ACC112 (cell line): ENCODE data around the gene MAPK8IP3.

Experiments used
- H2AFZ ChIP-seq: fragments of 200-600 bp; sonication (generic); one replicate; pipeline ENCODE4 v1.6.0; 2017; ENCODE audit warnings: antibody characterized with exemption, low read length; ENCODE audit not compliant: unreplicated experiment
- H3K27ac ChIP-seq: fragments of 200-600 bp; sonication (generic); 2 replicates; pipeline ENCODE4 v1.5.1; 2014; ENCODE audit warnings: low read depth, mild to moderate bottlenecking, antibody characterized with exemption, low read length, moderate library complexity
- H3K27me3 ChIP-seq: fragments of 200-600 bp; sonication (generic); 2 replicates; pipeline ENCODE4 v1.6.1; 2014; ENCODE audit warnings: mild to moderate bottlenecking, antibody characterized with exemption, low read length, moderate library complexity, mixed read lengths; ENCODE audit not compliant: insufficient read depth
- H3K36me3 ChIP-seq: fragments of 200-600 bp; sonication (generic); 2 replicates; pipeline ENCODE4 v1.6.1; 2016; ENCODE audit warnings: mild to moderate bottlenecking, antibody characterized with exemption, low read length, moderate library complexity, mixed read lengths; ENCODE audit not compliant: insufficient read depth
- H3K4me1 ChIP-seq: fragments of 200-600 bp; sonication (generic); one replicate; pipeline ENCODE4 v1.6.1; 2016; ENCODE audit warnings: low read length, mixed read lengths; ENCODE audit not compliant: insufficient read depth, unreplicated experiment, control insufficient read depth
- H3K4me3 ChIP-seq: fragments of 200-600 bp; sonication (generic); 2 replicates; pipeline ENCODE4 v1.5.1; 2014; ENCODE audit warnings: mild to moderate bottlenecking, low read depth, low read length
- H3K79me2 ChIP-seq: fragments of 200-600 bp; sonication (generic); one replicate; pipeline ENCODE4 v1.6.0; 2016; ENCODE audit warnings: low read length; ENCODE audit not compliant: control insufficient read depth, unreplicated experiment, insufficient read depth

MAPK8IP3 gene

GRCh38 chr16:1769402-1770300, 63.7 kb downstream of the MAPK8IP3 start:
- Histone ChIP-seq H3K4me1 (peaks cover 18% of the 10 kb centered on the region), H2AFZ (no peak overlapping the region), H3K27me3 (no peaks in the 10 kb centered on the region), H3K36me3 (peaks cover 5% of the 10 kb centered on the region; the same call in 1 of the 2 replicates), H3K4me3 (peak overlapping the region; percentile 97), H3K27ac (no peak overlapping the region; the same call in 1 of the 2 replicates), H3K79me2 (peaks cover 15% of the 10 kb centered on the region)

- Histone ChIP-seq H3K4me3 (peak overlapping the region; percentile 97), H2AFZ (no peak overlapping the region), H3K79me2 (peaks cover 17% of the 10 kb centered on the region), H3K27ac (peak overlapping the region; percentile 21; the same call in 1 of the 2 replicates), H3K4me1 (peaks cover 18% of the 10 kb centered on the region), H3K27me3 (no peaks in the 10 kb centered on the region), H3K36me3 (peaks cover 5% of the 10 kb centered on the region; the same call in 1 of the 2 replicates)
Observed at GRCh38 chr16:1770328-1771187, 64.6 kb downstream of the MAPK8IP3 start.

- H3K79me2 ChIP-seq, result peaks cover 17% of the 10 kb centered on the region
- H3K27ac ChIP-seq, result peak within 1 kb of the TSS; percentile 69; the same call in 1 of the 2 replicates
- H3K4me3 ChIP-seq, result peak within 1 kb of the TSS; percentile 97
- peaks cover 18% of the 10 kb centered on the region for H3K4me1 ChIP-seq
- H3K27me3 ChIP-seq, result no peaks in the 10 kb centered on the region
- peak within 1 kb of the TSS; percentile 22 for H2AFZ ChIP-seq
- peaks cover 5% of the 10 kb centered on the region; the same call in 1 of the 2 replicates for H3K36me3 ChIP-seq
Observed at GRCh38 chr16:1771188-1771863, 65.3 kb downstream of the MAPK8IP3 start, which contains the start of gene NME3. TSS of gene NME3 (minus strand) at chr16:1771543. CDS start at chr16:1771534, 9 bp downstream.

GRCh38 chr16:1771864-1772361, 65.9 kb downstream of the MAPK8IP3 start:
- Histone ChIP-seq H3K4me3 (peak overlapping the region; percentile 97), H3K36me3 (peaks cover 5% of the 10 kb centered on the region; the same call in 1 of the 2 replicates), H3K79me2 (peaks cover 17% of the 10 kb centered on the region), H3K27ac (peak overlapping the region; percentile 69; the same call in 1 of the 2 replicates), H3K27me3 (no peaks in the 10 kb centered on the region), H3K4me1 (peaks cover 18% of the 10 kb centered on the region), H2AFZ (no peak overlapping the region)

GRCh38 chr16:1772362-1772907, 66.4 kb downstream of the MAPK8IP3 start, which contains the start of gene EME2:
TSS of gene EME2 (plus strand) at chr16:1772810. CDS start at chr16:1773228, 418 bp downstream.
- Histone ChIP-seq H3K27me3 (no peaks in the 10 kb centered on the region), H3K36me3 (peaks cover 5% of the 10 kb centered on the region; the same call in 1 of the 2 replicates), H2AFZ (peak within 1 kb of the TSS; percentile 65), H3K4me3 (peak within 1 kb of the TSS; percentile 97), H3K4me1 (peaks cover 18% of the 10 kb centered on the region), H3K27ac (peak within 1 kb of the TSS; percentile 69), H3K79me2 (peaks cover 17% of the 10 kb centered on the region)

GRCh38 chr16:1772908-1773702, 67.1 kb downstream of the MAPK8IP3 start, which contains the start of gene MRPS34:
TSS of gene MRPS34 (minus strand) at chr16:1773134. CDS start at chr16:1773119, 15 bp downstream.
- peaks cover 4% of the 10 kb centered on the region; the same call in 1 of the 2 replicates for H3K36me3 ChIP-seq
- peak within 1 kb of the TSS; percentile 65 for H2AFZ ChIP-seq
- peak within 1 kb of the TSS; percentile 97 for H3K4me3 ChIP-seq
- H3K4me1 ChIP-seq, result peaks cover 18% of the 10 kb centered on the region
- H3K79me2 ChIP-seq, result peaks cover 17% of the 10 kb centered on the region
- H3K27ac ChIP-seq, result peak within 1 kb of the TSS; percentile 69
- no peaks in the 10 kb centered on the region for H3K27me3 ChIP-seq

GRCh38 chr16:1773703-1774447, 67.9 kb downstream of the MAPK8IP3 start:
- H3K4me3 ChIP-seq, result peak overlapping the region; percentile 97
- no peaks in the 10 kb centered on the region for H3K27me3 ChIP-seq
- H3K79me2 ChIP-seq, result peaks cover 17% of the 10 kb centered on the region
- no peak overlapping the region for H3K27ac ChIP-seq
- no peaks in the 10 kb centered on the region for H3K36me3 ChIP-seq
- H3K4me1 ChIP-seq, result peaks cover 18% of the 10 kb centered on the region
- H2AFZ ChIP-seq, result peak overlapping the region; percentile 16

GRCh38 chr16:1774448-1774780, 68.4 kb downstream of the MAPK8IP3 start:
- Histone ChIP-seq H3K4me3 (peak overlapping the region; percentile 97), H3K79me2 (peaks cover 17% of the 10 kb centered on the region), H3K27ac (no peak overlapping the region), H3K27me3 (no peaks in the 10 kb centered on the region), H3K4me1 (peaks cover 18% of the 10 kb centered on the region), H2AFZ (no peak overlapping the region), H3K36me3 (no peaks in the 10 kb centered on the region)
